COLO668 (cell line): ENCODE results near the gene ZNF280A.
"Not testable (repeated sequence)": the region's sequence is repeated elsewhere in the genome, so short reads cannot be mapped to it uniquely, and the experiment has no call there.

ENCODE experiments used
- DNase-seq: peaks from one replicate; lab custom pipeline; 2025; ENCODE audit not compliant: unreplicated experiment; lab: John Stamatoyannopoulos, UW

The ZNF280A gene

DNA sequence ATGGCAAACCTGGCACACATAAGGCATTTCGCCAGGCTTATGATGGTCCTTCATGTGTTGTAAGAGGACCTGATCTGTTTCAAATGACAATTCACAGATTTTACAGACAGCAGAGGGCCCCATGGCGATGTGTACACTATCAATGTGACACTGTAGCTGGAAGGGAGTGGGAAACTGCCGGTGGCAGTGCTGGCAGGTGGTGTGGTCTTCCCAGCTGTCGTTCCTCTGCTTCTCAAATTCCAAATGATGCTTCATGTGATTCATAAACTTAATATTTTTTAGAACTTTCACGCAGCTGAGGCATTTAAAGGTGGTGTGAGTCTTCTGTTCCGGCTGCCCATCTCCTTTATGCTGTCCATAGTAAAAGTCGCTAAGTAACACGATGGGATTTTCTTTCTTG lies 5.6 kb downstream of the ZNF280A start:
- peak; percentile 17 for DNase-seq

DNA sequence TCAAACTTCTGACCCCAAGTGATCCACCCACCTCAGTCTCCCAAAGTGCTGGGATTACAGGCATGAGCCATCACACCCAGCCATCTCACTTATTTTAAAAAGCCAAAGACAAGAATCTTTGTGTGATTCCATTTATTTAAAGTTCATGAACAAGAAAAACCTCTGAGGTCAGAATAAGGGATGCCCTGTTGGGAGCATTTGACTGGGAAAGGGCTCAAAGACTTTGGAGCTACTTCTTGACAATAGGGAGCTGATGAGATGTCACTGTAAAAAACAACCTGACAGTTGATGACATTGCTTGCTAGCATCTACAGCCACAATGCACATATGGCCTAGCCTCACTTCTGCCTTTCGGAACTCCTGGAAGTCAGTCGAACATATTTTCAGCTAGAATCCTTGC lies 6.5 kb downstream of the ZNF280A start:
- DNase-seq, result no peak

DNA sequence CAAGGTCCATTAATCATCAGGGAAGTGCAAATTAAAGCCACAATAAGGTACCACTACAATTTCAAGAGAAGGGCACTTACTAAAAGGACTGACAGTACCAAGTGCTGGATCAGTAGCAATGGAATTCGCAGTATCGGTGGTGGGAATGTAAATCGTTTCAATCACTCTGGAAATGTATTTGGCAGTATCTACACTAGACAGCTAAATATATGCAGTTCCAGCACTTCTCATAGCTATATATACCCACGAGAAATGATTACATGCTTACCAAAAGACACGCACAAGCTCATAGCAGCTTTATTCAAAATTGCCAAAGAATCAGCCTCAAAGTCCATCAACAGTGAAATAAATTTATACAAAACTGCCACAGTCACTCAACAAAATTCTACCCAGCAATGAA lies 7.1 kb downstream of the ZNF280A start:
- DNase-seq, result no peak

DNA sequence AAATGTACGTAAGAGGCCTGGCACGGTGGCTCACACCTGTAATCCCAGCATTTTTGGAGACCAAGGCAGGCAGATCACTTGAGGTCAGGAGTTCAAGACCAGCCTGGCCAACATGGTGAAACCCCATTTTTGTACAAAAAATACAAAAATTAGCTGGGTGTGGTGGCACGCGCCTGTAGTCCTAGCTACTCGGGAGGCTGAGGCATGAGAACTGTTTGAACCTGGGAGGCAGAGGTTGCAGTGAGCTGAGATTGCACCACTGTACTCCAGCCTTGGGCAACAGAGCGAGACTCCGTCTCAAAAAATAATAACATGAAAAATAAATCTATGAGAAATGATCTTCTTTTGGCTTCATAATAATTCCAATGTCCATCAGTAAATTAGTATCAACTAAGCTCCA lies 9.2 kb downstream of the ZNF280A start:
- not testable (repeated sequence) for DNase-seq

DNA sequence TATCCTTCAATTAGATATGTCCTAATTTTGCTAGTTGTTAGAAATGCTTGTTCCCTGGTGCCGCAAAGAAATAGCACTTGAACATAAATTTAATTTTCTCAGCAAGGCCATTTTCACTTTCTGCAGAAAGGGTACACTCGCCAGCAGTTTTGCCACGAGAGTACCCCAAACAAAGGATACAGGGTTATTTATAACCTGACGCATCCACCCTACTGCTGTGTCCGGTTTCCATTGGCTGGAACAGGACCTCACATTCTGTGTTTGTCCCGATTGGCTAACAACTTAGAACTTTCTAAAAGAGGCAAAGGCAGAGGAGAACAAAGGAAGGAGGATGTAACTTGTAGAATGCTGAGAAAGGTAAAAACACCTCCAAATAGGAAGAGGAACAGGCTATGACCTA lies 10.2 kb downstream of the ZNF280A start:
- DNase-seq, result not testable (repeated sequence)

DNA sequence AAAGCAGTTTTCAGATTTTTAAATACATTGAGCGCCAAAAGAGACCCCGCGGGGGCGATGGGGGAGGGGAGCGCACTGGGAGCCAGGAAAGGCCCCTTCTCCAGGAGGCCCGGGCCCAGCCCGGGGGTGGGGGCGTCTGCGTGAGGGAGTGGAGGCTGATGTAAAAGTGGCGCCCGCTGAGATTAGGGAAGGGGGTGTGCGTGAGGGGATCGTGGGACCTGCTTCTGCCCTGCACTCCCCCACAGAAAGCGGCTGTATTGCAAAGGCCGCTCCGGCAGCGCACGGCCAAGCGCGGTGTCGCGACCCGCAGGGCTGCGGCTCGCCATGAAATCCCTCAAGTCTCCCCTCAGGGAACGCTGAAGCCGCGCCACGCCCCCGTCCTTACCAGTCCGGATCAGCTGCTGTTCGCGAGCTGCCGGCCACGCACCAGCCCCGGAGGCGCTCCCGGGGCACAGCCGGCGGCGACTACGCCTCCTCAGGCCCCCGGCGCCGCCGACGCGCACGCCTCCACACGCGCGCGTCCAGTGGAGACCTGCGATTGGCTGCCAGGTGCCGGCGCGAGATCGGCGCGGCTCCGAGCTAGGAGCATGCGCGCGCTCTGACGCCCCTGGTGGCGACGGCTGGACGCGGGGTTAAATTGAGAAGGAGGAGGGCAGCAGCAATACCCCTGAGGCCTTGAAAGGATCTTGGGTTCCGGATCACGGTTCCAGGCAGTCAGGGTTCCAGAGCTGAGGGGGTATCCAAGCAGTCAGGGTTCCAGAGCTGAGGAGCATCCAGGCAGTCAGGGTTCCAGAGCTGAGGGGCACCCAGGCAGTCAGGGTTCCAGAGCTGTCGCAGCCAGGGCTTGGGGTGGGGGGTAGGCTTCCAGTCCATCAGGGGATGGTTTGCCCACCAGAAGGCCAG lies 11.5 kb downstream of the ZNF280A start, which contains the start of gene ZNF280B:
Gene ZNF280B, minus strand, starts transcription at position 469 of the 903 bp plus-strand sequence. CDS start 19,344 bp downstream, outside the sequence.
- peak; percentile 95 for DNase-seq

DNA sequence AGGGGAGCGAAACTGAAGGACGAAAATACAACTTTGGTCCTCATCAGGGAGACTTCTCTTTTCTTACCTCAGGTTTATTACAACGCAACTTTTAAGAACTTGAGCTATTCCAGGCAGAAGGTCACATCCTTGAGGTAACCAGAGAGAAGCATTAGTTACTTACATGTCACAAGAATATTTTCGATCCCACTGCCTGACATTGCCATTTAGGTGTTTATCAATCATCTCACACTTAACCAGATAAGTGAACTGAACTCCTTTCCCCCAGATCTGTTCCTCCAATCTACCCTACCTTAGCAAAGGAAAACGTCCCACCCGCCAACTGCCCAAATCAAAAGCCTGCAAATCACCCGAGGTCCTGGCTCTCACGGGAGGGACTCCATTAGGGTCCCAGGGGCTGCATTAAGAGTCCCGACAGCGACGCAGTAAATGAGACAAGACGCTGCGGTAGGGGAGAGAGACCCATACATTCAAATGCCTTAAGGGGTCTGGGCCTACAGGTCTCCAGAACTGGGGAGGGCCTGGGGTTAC lies 12.3 kb downstream of the ZNF280A start:
- DNase-seq, result no peak

DNA sequence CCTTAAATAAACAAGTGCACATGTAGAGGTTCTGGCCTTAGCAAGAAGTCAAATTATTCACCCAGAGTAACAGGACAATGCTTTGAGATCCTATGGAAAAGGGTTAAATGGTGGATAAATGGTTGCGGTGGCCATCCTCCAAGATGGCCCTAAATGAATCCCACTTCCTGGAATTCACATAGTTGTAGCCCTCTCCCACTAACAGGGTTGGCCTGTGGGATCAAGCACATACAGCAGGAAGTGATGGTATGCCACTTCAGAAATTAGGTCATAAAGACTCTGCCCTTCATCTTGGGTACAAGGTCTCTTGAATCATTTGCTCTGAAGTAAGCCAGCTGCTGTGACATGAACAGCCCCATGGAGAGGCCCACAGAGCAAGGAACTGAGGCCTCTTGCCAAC lies 13.3 kb downstream of the ZNF280A start:
- no peak for DNase-seq

DNA sequence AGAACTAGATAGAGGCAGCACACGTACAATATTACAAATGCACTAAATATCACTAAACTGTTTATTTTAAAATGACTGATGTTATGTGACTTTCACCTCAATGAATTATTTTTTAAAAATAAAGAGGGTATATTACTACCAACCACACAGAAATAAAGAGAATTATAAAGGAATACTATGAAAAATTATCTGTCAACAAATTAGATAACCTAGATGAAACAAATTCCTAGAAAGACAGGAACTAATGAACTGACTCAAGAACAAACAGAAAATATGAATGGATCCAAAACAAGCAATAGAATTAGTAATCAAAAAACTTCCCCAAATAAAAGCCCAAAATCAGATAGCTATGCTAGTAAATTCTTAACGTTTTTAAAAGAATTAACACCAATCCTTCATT lies 21.8 kb downstream of the ZNF280A start:
- no peak for DNase-seq

DNA sequence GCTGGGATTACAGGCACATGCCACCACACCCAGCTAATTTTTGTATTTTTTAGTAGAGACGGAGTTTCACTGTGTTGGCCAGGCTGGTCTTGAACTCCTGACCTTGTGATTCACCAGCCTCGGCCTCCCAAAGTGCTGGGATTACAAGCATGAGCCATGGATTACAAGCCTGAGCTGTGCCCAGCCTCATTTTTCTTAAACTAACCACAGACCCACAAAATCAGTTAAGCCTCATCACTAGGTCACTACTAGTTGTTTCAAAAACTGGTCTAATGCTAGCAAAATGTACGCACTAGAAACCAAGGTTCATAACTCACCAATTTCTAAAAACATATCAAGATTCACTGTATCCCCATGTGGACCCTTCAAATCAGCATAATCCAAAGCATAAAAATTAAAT lies 28.5 kb downstream of the ZNF280A start:
- not testable (repeated sequence) for DNase-seq

DNA sequence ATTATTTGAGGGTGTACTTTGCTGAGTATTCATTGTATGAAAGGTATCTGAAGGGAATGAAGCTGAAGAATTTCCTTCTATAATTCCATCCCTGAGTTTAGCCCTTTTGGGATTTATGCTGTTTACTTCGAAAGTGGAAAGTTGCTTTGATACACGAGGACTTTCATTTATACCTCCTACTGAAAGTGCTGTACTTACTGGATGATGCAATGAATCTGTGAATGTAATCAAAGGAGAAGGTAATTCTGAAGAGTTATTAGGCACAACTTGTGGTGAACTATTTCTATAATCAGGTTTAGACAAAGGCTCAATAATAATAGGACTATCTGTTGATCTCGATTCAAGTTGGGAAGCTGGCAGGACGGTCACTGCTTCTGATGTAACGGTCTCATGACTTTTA lies 31.3 kb downstream of the ZNF280A start:
- DNase-seq, result no peak

DNA sequence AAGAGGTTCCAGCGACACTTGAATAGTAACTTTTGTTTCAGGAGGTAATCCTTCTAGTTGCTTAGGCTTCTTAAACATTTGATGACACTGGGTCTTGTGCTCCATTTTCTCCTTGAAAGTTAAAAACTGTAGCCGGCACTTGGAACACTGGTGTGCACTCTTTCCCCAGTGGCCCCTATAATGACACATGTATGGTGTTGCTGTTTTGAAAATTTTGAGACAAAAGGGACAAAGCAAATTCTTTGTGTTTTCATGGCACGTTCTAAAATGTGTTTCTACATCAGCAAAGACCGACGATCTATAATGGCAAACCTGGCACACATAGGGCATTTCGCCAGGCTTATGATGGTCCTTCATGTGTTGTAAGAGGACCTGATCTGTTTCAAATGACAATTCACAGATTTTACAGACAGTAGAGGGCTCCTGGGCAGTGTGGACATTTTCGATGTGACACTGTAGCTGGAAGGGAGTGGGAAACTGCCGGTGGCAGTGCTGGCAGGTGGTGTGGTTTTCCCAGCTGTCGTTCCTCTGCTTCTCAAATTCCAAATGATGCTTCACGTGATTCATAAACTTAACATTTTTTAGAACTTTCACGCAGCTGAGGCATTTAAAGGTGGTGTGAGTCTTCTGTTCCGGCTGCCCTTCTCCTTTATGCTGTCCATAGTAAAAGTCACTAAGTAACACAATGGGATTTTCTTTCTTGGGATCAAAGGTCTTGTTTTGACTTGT lies 32.0 kb downstream of the ZNF280A start:
- no peak for DNase-seq

DNA sequence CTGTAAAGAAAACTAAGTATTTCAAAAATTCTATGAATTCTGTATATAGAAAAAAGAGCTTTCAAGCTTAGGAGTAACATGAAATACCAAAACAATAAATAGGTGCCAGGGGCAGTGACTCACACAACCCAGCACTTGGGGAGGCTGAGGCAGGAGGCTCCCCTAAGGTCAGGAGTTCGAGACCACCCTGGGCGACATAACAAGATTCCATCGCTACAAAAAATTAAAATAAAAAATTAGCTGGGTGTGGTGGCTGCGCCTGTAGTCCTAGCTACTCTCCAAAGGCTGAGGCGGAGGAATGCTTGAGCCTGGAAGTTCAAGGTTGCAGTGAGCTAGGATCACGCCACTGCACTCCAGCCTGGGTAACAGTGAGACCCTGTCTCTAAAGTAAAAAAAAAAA lies 33.0 kb downstream of the ZNF280A start:
- no peak for DNase-seq

DNA sequence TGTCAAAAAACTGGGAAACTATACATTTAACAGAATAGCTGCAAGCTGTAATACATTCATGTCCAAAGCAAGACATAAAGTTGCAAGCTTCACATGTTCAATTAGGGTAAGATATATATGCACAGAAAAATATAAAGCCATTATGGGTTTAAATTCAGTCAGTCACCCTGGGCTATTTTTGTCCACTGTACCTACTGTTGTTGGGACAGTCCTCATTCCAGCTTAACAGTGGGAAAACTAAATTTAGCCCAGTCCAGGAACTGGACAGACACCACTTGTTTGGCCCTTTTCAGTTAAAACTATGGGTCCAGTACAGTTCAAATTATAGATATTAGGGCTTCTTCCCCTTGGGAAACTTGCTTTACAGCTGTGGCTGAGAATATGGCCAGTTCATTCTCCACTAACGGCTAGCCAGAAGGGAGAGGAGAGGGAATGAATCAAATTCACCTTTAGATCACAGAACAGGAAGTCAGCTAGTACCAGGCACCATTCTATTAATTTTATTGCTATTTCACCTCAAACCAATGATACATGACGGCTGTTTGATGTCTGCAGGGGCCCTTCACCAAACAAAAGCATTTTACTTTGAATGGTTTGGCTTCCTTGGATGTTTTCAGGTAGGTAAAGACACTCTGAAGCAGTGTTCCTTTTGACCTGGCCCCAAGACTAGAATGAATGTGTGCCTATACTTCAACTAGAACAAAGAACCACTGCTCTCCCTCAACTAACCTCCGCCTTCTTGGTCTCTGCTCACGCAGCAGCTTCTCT lies 33.8 kb downstream of the ZNF280A start:
- no peak for DNase-seq

DNA sequence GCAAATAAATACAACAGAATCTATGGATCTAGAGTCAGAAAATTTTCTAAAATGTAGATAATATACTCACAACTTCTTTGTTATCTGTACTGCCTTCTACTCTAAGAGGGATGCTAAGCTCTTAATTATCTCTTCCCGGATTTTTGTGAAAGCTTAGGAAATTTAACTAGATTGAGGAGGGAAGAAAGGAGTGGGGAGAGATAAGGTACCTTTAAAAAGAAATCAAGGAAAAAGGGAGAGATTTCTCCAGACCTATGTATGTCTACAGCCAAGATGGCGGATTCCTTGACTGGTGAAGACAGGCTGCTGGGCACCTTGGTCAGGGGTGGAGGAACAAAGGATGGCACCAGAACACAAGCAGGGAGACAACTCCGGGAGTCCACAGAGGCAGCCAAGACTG lies 34.5 kb downstream of the ZNF280A start:
- no peak for DNase-seq

DNA sequence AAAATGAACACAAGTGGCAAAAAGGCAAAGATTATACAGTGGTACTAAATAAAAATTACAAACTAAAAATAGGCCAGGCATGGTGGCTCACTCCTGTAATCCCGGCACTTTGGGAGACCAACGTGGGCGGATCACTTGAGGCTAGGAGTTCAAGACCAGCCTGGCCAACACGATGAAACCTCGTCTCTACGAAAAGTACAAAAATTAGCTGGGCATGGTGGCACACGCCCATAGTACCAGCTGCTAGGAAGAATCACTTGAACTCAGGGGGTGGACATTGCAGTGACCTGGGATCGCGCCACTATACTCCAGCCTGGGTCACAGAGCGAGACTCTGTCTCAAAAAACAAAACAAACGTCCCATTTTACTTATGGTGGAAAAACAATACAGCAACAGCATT lies 36.0 kb downstream of the ZNF280A start:
- no peak for DNase-seq

DNA sequence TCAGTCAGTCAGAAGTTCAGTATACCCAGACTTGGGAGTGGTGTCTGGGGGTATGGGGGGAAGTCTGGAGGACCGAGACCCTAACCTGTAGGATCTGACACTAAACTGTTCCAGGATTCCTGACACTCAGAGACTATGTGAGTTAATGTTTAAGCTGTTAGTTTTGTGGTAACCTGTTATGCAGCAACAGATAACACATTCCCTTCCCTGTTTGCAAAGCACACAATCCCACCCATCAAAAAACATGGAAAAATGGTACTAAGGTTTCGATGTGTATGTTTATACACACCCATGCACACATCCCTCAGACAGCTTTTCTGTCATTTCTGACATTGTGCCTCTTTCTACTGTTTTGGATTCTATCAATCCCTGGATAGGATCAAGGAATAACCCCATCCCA lies 39.1 kb downstream of the ZNF280A start:
- DNase-seq, result no peak

DNA sequence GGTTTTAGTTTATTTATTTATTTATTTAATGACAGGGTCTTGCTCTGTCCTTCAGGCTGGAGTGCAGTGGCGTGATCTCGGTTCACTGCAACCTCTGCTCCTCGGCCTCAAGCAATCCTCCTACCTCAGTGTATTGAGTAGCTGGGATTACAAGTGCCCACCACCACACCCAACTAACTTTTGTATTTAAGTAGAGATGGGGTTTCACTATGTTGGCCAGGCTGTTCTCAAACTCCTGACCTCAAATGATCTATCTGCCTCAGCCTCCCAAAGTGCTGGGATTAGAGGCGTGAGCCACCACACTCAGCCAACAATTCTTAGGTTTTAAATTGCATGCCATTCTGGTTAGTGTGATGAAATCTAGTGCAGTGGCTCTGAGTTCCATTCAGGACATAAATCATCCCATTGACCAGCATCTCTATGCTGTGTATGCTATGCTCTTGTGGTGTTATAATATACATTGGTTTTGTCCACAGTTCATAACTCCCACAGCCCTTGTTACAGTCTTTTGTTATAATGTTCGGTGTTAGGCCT lies 40.0 kb downstream of the ZNF280A start:
- DNase-seq, result no peak

DNA sequence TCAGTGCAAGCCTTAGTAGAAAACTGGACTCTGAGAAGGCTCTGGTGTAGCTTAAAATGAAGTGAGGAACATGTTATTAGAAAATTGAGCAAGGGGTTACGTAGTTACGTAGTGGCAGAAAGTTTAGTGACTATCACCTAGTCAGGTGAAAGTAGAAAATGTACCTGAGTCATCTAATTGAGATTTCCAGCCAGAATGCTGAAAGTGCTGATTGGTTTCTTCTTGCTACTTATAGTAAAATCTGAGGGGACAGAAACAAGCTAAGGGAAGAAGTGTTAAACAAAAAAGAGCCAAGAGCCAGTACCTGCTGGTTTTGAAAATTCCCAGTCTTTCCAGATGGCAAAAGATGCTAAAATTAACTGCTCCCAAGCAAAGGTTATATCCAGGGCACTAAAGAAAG lies 41.0 kb downstream of the ZNF280A start:
- no peak for DNase-seq

DNA sequence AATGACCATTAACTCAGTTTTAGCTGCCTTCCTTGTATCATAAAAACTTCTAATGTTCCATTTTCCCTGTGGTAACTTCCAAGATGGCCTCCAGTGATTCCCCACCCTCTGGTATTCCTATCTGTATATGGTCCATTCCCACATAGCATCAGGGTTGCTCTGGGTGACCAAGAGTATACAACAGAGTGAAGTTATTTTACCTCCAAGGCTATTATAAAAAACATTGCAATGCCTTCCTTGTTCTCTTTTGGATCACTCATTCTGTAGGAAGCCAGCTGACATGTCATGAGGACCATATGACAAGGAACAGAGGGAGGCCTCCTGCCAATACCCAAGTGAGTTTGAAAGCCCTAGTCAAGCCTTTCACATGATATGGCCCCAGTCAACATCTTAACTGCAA lies 41.6 kb downstream of the ZNF280A start:
- DNase-seq, result no peak

DNA sequence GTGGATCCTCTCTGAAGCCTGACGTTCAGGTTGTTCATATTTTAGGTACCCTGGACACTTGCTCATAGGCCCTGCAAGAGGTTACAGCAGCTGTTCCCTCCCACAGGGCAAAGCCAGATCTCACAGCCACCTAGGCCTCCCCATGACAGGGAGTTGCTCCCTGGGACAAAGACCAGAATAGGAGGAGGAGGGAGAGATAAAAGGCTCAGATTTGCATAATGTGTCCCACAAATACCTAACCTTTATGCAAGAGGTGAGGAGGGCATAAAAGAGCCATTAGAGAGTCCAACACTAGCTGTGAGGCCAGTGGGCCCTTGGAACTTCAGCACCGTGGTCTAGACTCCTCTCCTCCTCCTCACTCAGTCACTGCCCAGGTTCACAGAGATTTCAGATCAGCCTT lies 45.3 kb downstream of the ZNF280A start:
- no peak for DNase-seq
